Gastrocnemius medialis (tissue), 4 donors: ENCODE data around the gene TDRD12.

Source experiments
- POLR2A ChIP-seq, 2 donors: fragments of 450-650 bp; IDR thresholded peaks; one replicate each; pipeline ENCODE4 v1.6.1; 2017; ENCODE audit warnings: antibody characterized with exemption in 2 of 2, mild to moderate bottlenecking in 2 of 2, moderate library complexity in 2 of 2
- TF ChIP-seq, protein P1 (sequence below), 5 experiments: fragments of 450-650 bp in 3 of 5; fragments of 200-600 bp in 2 of 5; sonication (generic) in 2 of 5; IDR thresholded peaks in 4 of 5; conservative IDR thresholded peaks in 1 of 5; 1 replicate in 4 of 5; 2 replicates in 1 of 5; pipeline ENCODE4 v1.5.1; 2016 to 2019; ENCODE audit warnings: antibody characterized with exemption in 5 of 5, mild to moderate bottlenecking in 3 of 5, moderate library complexity in 3 of 5

DNA sequence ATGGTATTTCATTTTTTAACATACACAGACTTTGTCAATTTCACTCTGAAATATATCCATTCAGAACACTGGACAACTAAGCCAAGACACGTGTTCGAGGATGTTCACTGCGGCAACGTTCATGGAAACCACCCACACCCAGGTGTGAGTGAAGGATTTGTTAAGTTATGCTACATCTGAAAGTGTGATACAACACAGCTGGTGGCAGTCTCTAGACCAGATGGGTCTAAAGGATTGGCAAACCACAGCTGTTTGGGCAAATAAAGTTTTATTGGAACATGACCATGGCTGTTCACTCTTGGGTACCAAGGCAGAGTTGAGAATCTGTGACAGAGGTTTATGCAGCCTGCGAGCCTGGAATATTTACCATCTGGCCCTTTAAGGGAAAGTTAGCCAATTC is 138.0 kb downstream of the TDRD12 start:
- TF ChIP-seq, protein P1, sequence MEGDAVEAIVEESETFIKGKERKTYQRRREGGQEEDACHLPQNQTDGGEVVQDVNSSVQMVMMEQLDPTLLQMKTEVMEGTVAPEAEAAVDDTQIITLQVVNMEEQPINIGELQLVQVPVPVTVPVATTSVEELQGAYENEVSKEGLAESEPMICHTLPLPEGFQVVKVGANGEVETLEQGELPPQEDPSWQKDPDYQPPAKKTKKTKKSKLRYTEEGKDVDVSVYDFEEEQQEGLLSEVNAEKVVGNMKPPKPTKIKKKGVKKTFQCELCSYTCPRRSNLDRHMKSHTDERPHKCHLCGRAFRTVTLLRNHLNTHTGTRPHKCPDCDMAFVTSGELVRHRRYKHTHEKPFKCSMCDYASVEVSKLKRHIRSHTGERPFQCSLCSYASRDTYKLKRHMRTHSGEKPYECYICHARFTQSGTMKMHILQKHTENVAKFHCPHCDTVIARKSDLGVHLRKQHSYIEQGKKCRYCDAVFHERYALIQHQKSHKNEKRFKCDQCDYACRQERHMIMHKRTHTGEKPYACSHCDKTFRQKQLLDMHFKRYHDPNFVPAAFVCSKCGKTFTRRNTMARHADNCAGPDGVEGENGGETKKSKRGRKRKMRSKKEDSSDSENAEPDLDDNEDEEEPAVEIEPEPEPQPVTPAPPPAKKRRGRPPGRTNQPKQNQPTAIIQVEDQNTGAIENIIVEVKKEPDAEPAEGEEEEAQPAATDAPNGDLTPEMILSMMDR (IDR thresholded peaks at IDR 0.05 in 4 of 5, conservative IDR thresholded peaks at IDR 0.05 in 1 of 5) = no peak
- TF ChIP-seq POLR2A (IDR thresholded peaks at IDR 0.05) = no peak
